Measurements from ENCODE around the gene IL18R1.
"Not testable (repeated sequence)": the region's sequence is repeated elsewhere in the genome, so short reads cannot be mapped to it uniquely, and the experiment has no call there.

The IL18R1 gene, protein sequence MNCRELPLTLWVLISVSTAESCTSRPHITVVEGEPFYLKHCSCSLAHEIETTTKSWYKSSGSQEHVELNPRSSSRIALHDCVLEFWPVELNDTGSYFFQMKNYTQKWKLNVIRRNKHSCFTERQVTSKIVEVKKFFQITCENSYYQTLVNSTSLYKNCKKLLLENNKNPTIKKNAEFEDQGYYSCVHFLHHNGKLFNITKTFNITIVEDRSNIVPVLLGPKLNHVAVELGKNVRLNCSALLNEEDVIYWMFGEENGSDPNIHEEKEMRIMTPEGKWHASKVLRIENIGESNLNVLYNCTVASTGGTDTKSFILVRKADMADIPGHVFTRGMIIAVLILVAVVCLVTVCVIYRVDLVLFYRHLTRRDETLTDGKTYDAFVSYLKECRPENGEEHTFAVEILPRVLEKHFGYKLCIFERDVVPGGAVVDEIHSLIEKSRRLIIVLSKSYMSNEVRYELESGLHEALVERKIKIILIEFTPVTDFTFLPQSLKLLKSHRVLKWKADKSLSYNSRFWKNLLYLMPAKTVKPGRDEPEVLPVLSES

DNA sequence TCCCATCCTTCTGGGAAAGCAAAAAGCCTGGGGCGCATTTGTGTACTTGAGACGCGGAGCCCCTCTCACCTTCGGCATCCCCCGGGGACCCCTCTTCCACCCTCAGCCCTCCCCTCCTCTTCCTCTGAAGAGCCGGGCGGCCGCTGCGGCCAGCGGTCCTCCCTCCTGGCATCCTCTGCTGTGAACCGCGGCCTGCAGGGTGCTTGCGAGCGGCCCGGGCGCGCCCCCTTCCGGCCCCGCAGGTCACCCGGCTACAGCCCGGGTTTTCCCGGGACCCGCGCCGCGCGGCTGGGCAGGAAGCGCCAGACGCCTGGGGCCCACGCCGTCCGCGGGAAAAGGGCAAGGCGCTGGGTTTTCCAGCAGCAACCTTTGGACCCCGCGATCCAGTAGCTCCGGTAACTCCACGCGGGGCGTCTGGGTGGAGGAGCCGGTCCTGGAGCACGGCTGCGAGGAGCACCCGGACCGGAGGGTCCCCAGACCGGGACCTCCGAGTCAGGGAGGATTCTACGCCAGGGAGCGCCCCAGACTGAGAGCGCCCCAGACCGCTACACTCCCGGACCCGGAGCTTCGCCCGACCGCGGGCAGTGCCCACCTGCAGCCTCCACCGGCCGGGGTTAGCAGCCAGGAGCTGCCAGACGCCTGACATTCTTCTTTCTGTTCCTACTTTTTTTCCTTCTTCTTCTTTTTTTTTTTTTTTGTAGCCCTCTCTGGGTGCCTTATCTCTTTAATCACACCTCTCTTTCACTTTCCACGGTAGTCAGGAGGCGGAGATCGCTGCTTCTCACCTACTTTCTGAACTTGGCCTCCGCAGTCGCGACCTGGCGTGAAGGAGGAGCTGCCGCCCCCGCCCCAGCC lies at the start of gene IL18R1:
IL18R1 (plus strand) TSS at position 271 of the 855 bp plus-strand sequence. CDS start 6,865 bp downstream, outside the sequence.
- DNase-seq = no peak

DNA sequence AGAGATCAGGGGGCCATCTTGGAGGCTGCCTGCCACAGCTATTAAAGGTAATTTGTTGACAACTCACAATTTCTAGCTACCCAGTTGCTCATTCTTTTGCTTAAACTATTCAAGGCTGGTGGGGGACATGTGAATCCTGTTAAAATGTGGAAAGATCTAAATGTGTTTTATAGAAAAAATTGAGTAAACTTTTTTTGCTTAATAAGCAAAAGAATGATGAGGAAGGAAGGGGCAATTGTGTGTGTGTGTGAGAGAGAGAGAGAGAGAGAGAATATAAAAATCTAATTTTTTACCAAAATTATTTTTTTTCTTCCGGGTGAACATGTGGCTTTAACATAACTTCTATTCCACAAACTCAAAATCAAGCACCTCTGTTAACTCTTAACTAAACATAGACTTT lies 49.5 kb upstream of the IL18R1 start:
- DNase-seq = no peak

GRCh38 chr2:102310964-102311640 lies 44.5 kb upstream of the IL18R1 start, which contains the start of gene IL1RL1:
TSS of gene IL1RL1 (plus strand) at chr2:102311563. CDS start at chr2:102338265, 26,702 bp downstream.
- no peak for DNase-seq

DNA sequence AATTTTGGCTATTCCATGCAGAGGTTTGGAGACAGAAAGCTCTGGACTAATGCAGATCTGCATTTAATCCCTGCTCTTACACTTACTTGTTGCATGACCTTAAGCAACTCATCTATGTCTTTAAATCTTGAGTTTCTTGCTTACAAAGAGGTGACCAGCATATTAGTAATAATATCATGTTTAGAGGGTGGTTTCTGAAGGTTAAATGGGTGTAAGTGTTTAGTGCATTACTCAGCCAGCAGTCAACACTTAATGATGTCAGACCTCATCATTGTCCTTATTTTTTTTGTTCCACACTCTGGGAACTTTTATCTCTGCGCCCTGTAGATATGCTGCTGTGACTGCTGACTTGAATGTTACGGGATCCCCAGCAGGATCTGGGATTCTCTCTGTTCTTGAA lies 42.6 kb upstream of the IL18R1 start:
- DNase-seq = no peak

DNA sequence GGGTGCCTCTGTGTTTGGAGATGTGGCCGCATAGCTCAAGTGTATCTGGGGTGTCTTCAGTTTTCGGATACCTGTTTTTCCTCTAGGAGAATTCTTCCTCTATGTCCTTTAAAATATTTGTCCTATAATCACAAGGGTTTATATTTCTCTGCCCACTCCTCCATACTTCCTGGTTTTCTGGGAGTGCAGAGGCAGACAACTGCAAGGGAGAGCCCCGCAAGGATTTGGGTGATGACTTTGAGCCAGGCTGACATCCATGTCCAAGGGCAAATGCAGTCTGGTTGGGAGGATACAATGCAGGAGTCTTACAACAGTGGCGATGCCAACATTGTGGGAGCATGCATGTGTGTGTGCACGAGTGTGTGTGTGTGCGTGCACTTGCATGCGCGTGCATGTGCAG lies 42.1 kb upstream of the IL18R1 start:
- DNase-seq = no peak

GRCh38 chr2:102313950-102314349 lies 41.6 kb upstream of the IL18R1 start:
- no peak for DNase-seq

- DNase-seq = no peak
Observed at GRCh38 chr2:102315921-102316320, 39.7 kb upstream of the IL18R1 start.

DNA sequence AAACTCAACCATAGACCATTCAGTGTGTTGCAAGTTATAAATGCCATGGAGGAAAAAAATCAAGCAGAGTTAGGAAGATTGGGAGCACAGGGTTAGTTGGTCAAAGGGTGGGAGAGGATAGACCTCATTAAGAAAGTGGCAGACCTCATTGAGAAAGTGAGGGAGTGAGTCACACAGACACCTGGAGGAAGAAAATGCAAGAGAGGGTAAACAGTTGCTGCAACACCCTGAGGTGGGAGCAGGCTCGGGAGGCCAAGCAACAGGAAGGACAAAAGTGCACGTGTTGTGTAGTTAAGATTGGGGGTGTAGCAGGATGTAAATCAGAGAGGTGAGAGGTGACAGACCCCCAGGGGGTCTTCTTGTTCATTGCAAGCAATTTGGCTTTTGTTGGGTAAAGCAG lies 37.9 kb upstream of the IL18R1 start:
- DNase-seq = no peak

DNA sequence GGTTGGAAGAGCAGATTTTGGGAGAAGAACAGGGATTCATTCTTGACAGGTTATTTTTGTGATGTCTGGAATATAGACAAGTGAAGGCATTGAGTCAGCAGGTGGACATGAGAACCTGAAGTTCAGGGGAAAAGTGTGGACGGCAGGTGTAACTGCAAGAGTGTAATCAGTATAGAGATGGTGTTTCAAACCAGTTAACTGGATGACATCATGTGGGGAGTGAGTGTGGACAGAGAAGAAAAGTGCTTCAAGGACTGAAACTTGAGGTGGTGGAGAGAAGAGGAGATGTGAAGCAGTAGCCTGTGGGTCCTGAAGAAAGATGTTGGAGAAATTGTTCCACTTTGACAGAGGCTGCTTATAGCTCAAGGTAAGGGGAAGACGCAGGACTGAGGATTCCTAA lies 37.2 kb upstream of the IL18R1 start:
- no peak for DNase-seq

DNA sequence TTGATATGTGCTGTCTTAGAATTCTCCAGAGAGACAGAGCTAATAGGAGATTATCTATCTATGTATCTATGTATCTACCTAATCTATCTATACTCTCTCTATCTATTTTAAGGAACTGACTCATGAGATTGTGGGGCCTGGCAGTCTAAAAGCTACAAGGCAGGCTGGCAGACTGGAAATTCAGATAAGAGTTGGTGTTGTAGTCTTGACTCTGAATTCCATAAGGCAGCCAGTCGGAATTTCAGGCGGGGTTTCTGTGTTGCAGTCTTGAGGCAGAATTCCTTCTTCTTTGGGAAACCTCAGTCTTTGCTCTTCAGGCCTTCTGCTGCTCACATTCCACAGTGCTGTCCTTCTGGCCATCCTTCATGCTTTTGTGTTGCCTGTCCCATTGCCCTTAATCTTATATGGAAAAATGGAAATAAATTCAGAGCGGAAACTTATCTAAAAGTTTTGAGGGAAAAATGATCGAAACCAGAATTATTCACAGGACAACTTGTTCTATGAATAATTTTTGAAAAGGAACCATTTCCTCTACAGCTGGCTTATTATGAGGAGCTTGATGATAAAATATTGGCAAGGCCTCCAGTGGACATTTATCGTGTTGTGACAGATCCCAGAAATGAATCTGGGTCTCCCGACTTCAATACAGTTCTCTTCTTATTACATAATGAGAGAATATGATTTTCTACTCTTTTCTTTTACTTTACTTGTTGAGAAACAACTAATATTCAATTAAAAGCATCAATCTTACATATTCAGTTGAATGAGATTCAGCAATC lies 33.5 kb upstream of the IL18R1 start:
- no peak for DNase-seq

- not testable (repeated sequence) for DNase-seq
Observed at GRCh38 chr2:102324914-102325313, 30.7 kb upstream of the IL18R1 start.

DNA sequence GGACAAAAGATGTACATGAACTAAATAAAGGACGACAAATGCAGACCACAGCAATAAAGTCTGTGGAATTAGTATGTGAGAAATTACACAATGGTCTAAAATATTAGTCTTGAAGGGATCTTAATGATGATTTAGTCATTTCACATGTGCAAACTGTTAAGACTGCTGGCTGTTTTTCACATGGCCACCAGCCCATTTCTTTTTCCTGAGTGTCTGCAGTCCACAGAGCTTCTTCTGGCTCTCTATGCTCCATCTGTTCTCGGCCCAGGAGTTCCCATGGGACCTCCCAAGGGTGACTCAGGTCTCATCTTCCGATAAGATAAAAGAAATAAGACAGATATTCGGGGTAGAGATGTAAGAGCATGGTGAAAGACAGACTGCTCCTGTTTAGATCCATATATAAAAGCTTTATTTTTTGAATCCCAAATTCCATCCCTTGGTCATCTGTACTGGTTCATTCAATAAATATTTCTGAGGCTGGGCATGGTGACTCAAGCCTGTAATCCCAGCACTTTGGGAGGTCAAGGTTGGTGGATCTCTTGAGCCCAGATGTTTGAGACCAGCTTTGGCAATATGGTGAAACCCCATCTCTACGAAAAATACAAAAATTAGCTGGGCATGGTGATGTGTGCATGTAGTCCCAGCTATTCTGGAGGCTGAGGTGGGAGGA lies 24.1 kb upstream of the IL18R1 start:
- DNase-seq = no peak

DNA sequence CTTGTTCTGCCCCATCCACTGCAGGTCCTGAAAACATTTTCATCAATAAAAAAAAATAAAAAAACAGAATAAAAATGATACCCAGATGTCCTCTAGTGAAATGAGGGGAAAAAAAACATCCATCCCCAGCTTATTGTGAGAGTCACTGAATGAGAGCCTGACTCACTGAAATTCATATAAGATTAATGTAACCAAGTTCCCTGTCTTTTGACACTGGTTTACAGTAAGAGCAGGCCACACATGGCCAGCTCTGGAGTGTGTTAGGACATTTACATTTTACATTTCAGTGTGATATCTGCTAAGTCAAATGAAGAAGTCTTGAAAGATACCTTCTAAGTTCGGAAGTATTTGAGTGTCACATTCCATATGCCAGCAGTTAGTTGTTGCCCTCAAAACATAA lies 21.1 kb upstream of the IL18R1 start:
- no peak for DNase-seq

GRCh38 chr2:102335871-102336366 lies 19.7 kb upstream of the IL18R1 start:
- DNase-seq = no peak

DNA sequence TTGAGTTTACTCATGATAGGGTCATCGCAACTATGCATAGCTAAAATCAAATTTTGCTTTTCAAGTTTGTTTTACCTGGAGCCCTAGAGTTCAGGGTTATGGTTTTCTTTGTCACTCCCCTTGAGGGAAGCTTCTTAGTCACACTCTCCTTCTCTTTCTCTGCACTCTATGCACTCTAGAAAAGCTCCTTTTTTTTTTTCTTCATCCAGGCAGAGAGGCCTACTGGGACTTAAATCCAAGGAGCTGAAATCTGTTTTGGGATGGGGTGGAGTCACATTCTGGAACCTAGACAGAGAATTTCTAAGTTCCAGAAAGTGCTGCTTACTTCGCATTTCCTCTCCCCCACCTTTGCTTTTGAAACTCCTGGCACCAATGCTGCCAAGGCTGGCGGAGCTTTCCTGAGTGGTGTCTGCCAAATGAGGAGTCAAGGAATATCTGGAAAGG lies 19.1 kb upstream of the IL18R1 start:
- no peak for DNase-seq

GRCh38 chr2:102337012-102337411 lies 18.6 kb upstream of the IL18R1 start:
- no peak for DNase-seq

DNA sequence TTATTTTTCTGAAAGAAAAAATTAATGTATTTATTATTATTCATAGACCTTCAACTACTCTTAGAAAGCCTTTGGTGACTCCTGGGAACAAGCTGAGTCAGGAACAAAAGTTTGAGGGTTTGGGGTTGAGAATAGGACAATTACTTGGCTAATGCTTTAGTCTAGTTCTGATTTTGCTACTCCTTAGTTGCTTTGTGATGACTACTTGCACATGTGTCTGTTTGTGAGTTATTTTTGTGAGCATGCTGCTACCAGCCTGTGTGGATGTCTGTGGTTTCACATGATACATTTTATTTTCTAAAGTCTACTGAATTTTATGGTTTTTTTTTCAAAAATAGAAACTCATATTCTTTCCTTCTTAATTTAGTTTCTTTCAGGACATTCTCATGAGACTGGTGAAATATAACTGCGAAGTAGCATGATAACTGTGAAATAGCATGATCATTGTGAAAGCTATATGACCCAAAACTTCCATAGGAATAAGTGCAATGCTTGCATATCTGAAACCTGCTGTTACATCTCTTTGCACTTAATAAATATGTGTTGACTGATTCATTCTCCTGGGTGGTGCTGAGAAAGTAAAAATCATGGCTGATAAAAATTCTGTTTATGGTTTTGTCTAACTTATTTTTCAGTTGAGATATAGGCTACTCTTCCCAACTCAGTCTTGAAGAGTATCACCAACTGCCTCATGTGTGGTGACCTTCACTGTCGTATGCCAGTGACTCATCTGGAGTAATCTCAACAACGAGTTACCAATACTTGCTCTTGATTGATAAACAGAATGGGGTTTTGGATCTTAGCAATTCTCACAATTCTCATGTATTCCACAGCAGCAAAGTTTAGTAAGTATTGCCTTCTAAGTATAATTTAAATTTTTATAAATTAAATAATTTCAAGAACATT lies 17.9 kb upstream of the IL18R1 start:
- DNase-seq = no peak

GRCh38 chr2:102340778-102341177 lies 14.8 kb upstream of the IL18R1 start:
- no peak for DNase-seq

DNA sequence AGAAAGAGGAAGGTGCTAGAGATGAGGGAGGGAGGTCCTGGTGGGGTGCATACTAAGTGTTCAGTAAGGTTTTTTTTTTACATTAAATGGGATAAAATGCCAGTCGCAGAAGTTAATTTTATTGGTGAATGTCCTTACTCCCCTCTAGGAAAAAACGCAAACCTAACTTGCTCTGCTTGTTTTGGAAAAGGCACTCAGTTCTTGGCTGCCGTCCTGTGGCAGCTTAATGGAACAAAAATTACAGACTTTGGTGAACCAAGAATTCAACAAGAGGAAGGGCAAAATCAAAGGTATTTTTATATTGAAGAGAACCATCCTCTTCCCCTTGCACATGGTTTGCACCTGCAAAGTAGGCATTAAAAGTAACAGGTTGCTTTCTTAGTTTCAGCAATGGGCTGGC lies 12.7 kb upstream of the IL18R1 start:
- DNase-seq = no peak

DNA sequence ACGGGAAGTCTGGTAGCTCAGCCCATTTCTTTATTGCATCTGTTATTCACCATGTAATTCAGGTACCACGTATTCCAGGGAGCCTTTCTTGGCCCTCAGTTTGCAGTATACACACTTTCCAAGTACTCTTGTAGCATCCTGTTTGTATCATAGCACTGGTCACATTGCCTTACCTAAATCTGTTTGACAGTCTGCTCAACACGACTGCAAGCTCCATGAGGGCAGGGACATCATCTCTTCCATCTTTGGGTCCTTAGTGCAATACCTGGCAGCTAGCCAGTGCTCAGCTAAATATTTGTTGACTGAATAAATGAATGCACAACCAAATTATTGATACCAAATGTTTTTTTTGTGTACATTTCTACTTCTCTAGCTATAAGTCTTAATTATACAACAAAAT lies 11.2 kb upstream of the IL18R1 start:
- DNase-seq = no peak

Measured in DMS 273 treated with DMSO at 0.1 percent for 48 hours (cell line).